GM10847 (cell line): ENCODE data around the gene NEK7.
A peak's percentile ranks its signal among the peaks of the same experiment; 100 is the strongest.

Experiments used
- POLR2A ChIP-seq: IDR thresholded peaks from 2 replicates; pipeline ENCODE4 v1.6.1; 2011; ENCODE audit not compliant: insufficient read length; ENCODE audit errors: extremely low read depth

The NEK7 gene

DNA sequence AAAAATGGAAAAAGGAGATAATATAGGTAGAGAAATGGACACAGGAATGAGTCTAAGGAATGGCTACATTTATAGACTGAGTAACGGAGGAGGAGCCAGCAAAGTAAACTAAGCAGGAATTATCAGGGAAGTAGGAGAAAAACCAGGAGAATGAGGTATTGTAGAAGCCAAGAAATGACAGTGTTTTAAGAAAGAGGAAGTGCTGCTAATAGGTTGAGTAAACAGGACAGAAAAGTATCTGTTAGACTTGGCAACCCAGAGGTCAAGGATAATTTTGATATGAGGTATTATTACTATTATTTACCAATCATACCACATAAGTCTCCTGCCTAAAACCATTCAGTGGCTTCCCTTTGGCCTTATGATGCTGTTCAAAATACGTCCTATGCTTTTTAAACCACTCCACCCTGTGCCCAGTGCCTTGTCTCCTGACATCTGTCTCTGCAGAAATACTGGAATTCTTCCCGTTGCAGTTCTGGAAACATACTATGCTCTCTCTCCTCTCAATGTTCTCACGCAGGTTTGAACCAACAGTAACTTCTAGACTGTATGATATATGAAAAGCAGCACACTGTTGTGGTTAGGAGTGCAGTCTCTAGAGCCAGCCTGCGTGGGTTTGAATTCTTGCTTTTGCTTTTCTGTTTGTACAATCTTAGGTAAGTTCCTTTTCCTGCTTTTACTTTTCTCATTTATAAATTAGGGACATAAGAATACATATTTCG, 24.6 kb upstream of the NEK7 start:
- TF ChIP-seq POLR2A = no peak

GRCh38 chr1:198134252-198134651, 22.5 kb upstream of the NEK7 start:
- no peak for TF ChIP-seq POLR2A

GRCh38 chr1:198135366-198135765, 21.4 kb upstream of the NEK7 start:
- TF ChIP-seq POLR2A = no peak

DNA sequence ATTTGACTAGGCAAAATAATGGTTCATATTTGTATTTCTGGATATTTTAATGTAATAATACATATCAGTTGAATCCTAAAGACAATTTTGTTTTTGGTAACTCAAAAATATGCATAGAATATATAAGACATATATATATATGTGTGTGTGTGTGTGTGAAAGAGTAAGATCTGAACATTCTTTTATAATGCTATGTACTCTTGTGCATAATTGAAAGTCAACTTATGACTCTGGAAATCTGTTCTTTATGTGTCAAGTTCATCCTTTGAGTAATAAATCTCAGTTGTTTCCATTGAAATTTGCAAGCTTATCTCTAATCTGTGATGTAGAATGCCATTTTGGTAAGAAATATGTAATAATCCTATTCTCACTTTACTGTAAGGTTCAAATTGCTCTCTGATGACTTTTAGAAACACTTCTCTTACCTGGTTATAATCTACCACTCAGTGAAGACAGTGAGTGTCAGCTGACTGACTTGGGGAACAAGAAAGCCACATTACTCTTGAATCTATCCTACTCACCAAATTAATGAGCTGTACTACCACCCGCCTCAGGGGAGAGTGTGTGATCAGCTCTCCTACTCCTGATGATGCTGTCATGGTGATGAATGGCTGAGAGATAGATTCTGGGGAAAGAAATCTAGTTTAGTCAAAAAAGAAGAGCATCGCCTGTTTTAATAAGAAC, 15.0 kb upstream of the NEK7 start:
- TF ChIP-seq POLR2A = no peak

DNA sequence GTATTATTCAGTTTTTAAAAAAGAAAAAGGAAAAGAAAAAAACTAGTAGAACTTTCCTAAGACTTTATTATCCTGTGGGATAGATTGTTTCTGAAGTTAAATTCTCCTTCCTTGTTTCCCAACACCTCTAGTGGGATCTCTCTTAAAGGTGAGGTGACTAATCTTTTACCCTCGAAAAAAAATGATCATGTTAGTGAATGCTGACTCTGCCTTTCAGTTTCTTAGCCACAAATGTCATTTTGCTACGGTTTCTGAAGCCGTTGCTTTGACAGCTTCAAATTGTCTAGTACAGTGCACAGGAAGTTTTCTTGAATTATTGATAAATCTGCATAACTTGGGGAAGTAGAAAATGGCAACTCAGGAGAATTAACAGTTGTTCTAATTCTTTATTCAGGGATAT, 13.0 kb upstream of the NEK7 start:
- TF ChIP-seq POLR2A = no peak

- TF ChIP-seq POLR2A = no peak
These were observed 9.6 kb upstream of the NEK7 start for GRCh38 chr1:198147216-198147615.

DNA sequence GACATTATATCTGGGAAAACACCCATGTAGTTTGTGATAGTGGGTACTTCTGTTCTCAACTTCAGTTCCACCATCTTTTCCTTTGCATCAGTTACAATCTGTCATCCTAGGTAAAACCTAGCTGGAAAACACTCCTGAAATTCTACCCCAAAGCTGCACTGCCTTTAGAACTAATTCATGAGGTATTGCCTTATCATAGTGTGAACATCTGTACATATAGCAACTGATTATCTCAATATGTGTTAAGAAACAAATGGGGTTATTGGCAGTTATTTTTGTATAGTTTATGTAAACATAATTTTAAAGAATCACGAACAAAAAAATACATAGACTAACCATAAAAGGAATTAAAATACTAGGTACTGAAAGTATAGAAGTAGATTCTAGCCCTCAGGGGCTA, 6.4 kb upstream of the NEK7 start:
- TF ChIP-seq POLR2A = no peak

DNA sequence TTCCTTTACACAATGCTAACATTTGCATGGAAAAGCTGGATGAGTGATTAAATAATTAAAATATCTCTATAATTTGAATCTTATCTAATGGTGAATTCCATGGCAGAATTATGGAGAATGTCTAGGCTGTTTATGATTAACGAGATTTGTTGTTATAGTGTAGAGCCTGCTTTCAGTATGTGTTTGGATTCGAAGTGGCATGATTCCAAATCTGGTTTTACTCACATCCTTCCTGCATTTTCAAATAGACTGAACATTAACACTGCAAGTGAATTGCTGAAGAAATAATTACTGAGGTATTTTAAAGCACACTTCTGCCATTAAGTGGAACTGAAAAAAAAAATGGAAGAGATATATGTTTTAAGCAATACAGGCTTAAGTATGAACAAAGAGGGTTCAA, 5.1 kb upstream of the NEK7 start:
- TF ChIP-seq POLR2A = no peak

DNA sequence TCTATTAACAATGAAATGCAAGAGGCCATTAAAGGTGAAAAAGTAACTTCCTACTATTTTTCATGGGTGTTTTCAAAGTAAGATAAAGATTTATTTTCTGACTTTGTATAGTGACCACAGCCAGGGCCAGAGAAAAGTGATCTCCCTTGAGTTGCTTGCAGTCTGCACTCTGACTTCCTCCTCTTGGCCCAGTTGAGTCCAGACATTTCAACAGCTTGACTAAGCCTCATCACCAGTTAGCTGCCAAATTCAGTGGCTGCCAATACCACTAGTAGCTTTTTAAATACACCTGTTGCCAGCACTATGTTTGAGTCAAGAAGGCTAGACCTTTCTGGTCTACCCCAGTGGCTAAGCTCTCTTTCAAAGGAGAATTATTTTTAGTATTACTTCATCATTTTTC, 3.7 kb upstream of the NEK7 start:
- no peak for TF ChIP-seq POLR2A

GRCh38 chr1:198153804-198154203, 3.0 kb upstream of the NEK7 start:
- no peak for TF ChIP-seq POLR2A

GRCh38 chr1:198155253-198155652, 1.5 kb upstream of the NEK7 start:
- TF ChIP-seq POLR2A = no peak

GRCh38 chr1:198156111-198156744, 570 bp upstream of the NEK7 start:
- no peak for TF ChIP-seq POLR2A

DNA sequence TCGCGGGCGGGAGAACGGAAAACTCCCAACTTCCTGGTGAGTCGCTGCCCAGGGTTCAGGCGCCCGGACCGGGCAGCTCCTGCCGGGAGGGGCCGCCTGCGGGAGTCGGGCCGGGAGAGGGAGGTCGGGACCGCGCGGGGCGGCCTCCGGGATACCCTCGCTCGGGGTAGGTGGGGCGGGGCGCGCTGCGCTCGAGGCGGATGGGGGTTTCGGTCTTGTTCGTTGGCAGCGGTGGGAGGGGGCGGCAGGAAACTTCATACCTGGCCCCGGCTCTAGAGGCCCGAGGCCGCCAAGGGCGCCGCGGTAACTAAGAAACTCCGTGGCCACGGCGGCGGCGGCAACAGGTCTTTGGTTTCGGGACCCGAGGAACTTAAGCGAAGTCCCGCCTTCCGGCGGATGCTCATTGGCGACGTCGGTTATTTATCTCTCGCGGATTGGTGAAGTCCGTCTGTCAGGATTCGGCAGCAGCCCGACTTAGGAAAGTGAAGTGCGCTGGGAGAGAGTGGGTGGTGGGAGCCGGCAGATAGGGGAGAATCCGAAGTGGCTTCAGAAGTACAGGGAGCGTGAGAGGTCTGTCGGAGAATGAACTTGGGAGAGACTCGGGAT, 546 bp downstream of the NEK7 start:
- peak; percentile 19 for TF ChIP-seq POLR2A

DNA sequence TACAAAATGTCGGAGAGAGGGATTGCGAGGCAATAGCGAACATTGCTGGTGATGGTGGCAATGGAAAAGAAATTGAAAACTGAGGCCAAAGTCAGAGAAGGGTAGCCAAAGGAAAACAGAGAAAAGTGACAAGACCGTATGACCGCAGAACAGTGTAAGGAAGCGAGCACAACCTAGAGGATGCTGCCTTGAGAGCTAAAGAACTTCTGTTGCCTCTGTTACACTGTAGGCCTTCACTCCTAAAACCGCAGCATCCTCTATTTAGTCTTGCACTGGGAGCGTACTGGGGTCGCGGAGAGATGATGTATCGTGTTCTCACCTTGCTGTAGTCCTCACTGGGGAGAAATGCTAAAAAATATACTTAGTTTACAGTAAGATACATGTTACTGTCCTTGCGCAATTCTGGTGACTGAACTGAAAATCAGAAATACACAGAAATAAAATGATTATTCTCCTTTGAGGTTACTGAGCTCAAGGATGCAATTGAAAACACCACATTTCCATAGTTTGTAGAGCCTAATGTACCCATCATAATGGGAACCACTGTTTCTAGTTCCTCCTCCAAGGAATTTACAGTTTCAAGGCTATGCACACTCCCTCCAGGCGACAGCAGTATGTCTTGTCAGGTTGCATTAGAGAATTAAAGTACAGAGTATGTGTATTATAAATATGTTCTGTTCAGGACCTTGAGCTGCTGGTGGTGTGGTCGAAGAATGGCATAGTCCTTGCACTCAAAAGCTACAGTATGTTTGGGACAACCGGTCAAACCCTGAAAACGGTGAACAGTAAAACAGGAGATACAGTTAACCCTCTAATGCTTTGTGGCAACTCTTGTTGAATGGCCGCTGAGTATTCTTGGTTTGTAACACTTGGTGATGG, 1.3 kb downstream of the NEK7 start:
- TF ChIP-seq POLR2A = no peak
